Tibial artery (tissue), 4 donors: ENCODE measurements around the gene MYRIP.

ENCODE experiments used
- DNase-seq, 2 donors: peaks; one replicate each; pipeline ENCODE4 v3.0.0-alpha.2; 2019
- H3K27ac ChIP-seq, 2 donors: fragments of 200-600 bp; sonication (generic) in 1 of 2; 1 replicate in 1 of 2; 2 replicates in 1 of 2; pipeline ENCODE4 v1.5.1; 2018 to 2019; ENCODE audit warnings: mild to moderate bottlenecking in 1 of 2
- H3K27me3 ChIP-seq, 2 donors: fragments of 200-600 bp; sonication (generic) in 1 of 2; one replicate each; pipeline versions ENCODE4 v1.5.1 to v1.6.0; 2016 to 2019
- H3K36me3 ChIP-seq, 3 donors: fragments of 200-600 bp; sonication (generic) in 2 of 3; one replicate each; pipeline ENCODE4 v1.5.1; 2016 to 2019; ENCODE audit warnings: mild to moderate bottlenecking in 2 of 3
- H3K4me1 ChIP-seq, 4 donors: fragments of 200-600 bp; sonication (generic) in 2 of 4; 1 replicate in 3 of 4; 2 replicates in 1 of 4; pipeline ENCODE4 v1.5.1; 2016 to 2019
- H3K4me3 ChIP-seq, 2 donors: fragments of 200-600 bp; sonication (generic) in 1 of 2; 1 replicate in 1 of 2; 2 replicates in 1 of 2; pipeline ENCODE4 v1.5.1; 2018 to 2019; ENCODE audit warnings: mild to moderate bottlenecking in 2 of 2
- H3K9me3 ChIP-seq, 3 donors: fragments of 200-600 bp; sonication (generic) in 1 of 3; one replicate each; pipeline ENCODE4 v1.5.1; 2016 to 2019
- intact Hi-C: fragments of 100-400 bp; cut with DNase I; formaldehyde crosslinking; loops from one replicate; pipeline ENCODE4 v1.15.0; 2023; ENCODE audit warnings: low total_unique reads
- TF ChIP-seq, protein P1 (sequence below), 2 experiments: fragments of 200-600 bp in 1 of 2; fragments of 450-650 bp in 1 of 2; IDR thresholded peaks; one replicate each; pipeline ENCODE4 v1.5.1; 2017 to 2019; ENCODE audit warnings: antibody characterized with exemption in 2 of 2, mild to moderate bottlenecking in 1 of 2, moderate library complexity in 1 of 2

Gene MYRIP

GRCh38 chr3:40223856-40224255 lies 414.4 kb downstream of the MYRIP start:
- TF ChIP-seq, protein P1, sequence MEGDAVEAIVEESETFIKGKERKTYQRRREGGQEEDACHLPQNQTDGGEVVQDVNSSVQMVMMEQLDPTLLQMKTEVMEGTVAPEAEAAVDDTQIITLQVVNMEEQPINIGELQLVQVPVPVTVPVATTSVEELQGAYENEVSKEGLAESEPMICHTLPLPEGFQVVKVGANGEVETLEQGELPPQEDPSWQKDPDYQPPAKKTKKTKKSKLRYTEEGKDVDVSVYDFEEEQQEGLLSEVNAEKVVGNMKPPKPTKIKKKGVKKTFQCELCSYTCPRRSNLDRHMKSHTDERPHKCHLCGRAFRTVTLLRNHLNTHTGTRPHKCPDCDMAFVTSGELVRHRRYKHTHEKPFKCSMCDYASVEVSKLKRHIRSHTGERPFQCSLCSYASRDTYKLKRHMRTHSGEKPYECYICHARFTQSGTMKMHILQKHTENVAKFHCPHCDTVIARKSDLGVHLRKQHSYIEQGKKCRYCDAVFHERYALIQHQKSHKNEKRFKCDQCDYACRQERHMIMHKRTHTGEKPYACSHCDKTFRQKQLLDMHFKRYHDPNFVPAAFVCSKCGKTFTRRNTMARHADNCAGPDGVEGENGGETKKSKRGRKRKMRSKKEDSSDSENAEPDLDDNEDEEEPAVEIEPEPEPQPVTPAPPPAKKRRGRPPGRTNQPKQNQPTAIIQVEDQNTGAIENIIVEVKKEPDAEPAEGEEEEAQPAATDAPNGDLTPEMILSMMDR (IDR thresholded peaks at IDR 0.05), result no peak
- DNase-seq, result no peak
- H3K4me3 ChIP-seq, result no peak overlapping the region
- H3K27ac ChIP-seq, result no peak overlapping the region
- H3K4me1 ChIP-seq, result no peaks in the 10 kb centered on the region
- no peaks in the 10 kb centered on the region for H3K9me3 ChIP-seq
- H3K27me3 ChIP-seq, result no peaks in the 10 kb centered on the region
- no peaks in the 10 kb centered on the region for H3K36me3 ChIP-seq
- intact Hi-C loops, result no loop called here

GRCh38 chr3:40224796-40225515 lies 415.5 kb downstream of the MYRIP start:
- TF ChIP-seq, protein P1 (IDR thresholded peaks at IDR 0.05), result no peak
- H3K27ac ChIP-seq, result no peak overlapping the region
- H3K27me3 ChIP-seq, result no peaks in the 10 kb centered on the region
- intact Hi-C loops, result no loop called here
- no peak overlapping the region for H3K4me3 ChIP-seq
- H3K4me1 ChIP-seq, result no peaks in the 10 kb centered on the region
- H3K36me3 ChIP-seq, result no peaks in the 10 kb centered on the region
- no peak for DNase-seq
- no peaks in the 10 kb centered on the region for H3K9me3 ChIP-seq

DNA sequence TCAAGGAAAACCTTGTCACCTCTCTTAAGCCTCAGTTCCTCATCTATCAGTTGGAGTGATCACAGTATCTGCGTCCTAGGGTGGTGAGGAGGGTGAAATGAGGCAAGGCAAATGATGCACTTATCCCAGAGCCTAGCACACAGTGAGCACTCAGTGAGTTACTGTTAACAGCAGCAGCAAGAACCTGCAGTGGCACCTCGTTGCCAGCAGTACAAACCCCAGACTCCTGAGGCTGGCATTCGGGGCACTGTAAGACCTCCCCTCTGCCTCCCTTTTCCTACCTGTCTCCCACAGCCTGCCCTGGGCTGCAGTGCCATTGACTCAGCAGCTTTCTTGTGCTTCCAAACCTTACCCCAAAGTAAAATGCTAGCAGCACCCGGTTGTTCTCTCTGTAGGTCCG lies 417.2 kb downstream of the MYRIP start:
- H3K4me1 ChIP-seq, result no peaks in the 10 kb centered on the region
- H3K27ac ChIP-seq, result no peak overlapping the region
- no peak overlapping the region for H3K4me3 ChIP-seq
- TF ChIP-seq, protein P1 (IDR thresholded peaks at IDR 0.05), result no peak
- no peaks in the 10 kb centered on the region for H3K36me3 ChIP-seq
- H3K27me3 ChIP-seq, result no peaks in the 10 kb centered on the region
- no peak for DNase-seq
- intact Hi-C loops, result no loop called here
- no peaks in the 10 kb centered on the region for H3K9me3 ChIP-seq

DNA sequence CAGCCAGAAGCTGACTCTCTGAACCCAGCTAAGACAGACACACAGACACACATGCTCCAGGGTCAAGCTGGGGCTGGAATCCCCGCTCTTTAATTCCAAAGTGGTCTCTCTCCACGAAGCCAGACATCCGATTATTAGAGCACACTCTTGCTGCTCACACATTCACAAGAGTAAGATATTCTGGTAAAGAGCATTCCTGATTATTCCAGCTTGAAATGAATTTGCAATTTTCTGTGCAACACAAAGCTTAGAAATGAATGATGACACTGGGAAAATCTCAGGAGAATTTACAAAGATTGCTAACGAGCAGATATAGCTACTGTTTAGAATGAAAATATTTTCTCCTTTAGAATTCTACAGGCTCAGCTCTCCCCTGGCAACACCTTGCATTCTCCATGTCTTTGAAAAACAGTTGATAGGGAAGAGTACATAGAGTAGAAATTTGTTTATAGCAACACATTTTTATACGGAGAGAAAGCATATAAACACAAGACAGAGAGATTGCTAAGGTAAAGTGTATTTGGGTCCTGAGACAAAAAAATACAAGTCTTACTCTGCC lies 419.5 kb downstream of the MYRIP start:
- intact Hi-C loops, result no loop called here
- TF ChIP-seq, protein P1 (IDR thresholded peaks at IDR 0.05), result no peak
- no peak for DNase-seq
- Histone ChIP-seq H3K27me3 (no peaks in the 10 kb centered on the region), H3K9me3 (no peaks in the 10 kb centered on the region), H3K36me3 (no peaks in the 10 kb centered on the region), H3K4me3 (no peak overlapping the region), H3K27ac (no peak overlapping the region), H3K4me1 (no peaks in the 10 kb centered on the region)

DNA sequence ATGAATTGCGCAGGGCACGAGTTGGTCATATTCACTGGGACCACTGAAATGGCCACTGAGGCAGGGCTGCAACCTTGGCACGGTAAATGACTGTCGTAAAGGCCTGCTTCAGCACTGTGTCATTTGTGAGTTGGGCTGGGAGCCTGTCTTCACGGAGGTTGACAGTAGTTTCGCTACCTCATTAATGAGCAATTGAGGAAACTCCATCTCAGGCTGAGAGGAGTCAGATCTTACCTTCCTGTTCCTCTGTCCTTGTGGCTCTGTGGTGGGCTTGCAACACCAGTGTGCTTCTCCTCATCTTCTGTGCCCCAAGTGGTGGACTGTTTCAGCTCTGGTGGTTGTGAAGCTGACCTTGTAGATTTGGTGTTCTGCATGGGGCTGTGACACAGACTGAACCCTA lies 420.0 kb downstream of the MYRIP start:
- Histone ChIP-seq H3K4me1 (no peaks in the 10 kb centered on the region), H3K4me3 (no peak overlapping the region), H3K27me3 (no peaks in the 10 kb centered on the region), H3K27ac (no peak overlapping the region), H3K9me3 (no peaks in the 10 kb centered on the region), H3K36me3 (no peaks in the 10 kb centered on the region)
- no peak for DNase-seq
- TF ChIP-seq, protein P1 (IDR thresholded peaks at IDR 0.05), result no peak
- intact Hi-C loops, result no loop called here
